RCC 7860 (cell line): ENCODE data around the gene RSBN1.
"Not testable (repeated sequence)": the region's sequence is repeated elsewhere in the genome, so short reads cannot be mapped to it uniquely, and the experiment has no call there.

ENCODE experiments used
- DNase-seq: peaks from one replicate; pipeline ENCODE4 v3.0.0-alpha.2; 2015; ENCODE audit warnings: low spot score
- FAIRE-seq: peaks from 2 replicates; lab custom pipeline; 2012; peaks lifted over from hg19 to GRCh38; lab: Jason Lieb, UNC

The RSBN1 gene

GRCh38 chr1:113811888-113812660 is at the start of gene RSBN1:
TSS of gene RSBN1 (minus strand) at chr1:113812476. CDS start at chr1:113812412, 64 bp downstream.
- DNase-seq (peak; percentile 98), FAIRE-seq (peak; percentile 91)

GRCh38 chr1:113861641-113862040 is 49.4 kb upstream of the RSBN1 start:
- DNase-seq = no peak
- no peak for FAIRE-seq

DNA sequence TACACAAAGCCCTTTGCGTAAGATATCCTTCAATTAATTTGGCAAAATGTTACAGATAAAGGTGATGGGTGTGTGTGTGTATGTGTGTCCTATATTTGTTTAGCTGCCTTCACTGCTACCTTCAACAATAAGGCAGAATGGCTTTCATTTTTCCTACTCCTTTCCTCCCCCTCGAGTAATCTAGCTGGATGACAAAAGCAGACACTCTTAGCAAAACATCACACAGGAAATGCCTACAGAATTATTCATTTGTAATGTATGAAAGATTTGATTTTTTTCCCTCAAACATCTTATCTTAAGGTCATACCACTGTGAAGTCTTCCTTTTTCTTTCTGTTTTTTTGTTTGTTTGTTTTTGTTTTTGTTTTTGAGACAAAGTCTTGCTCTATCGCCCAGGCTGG is 48.6 kb upstream of the RSBN1 start:
- peak; percentile 20 for DNase-seq
- no peak for FAIRE-seq

DNA sequence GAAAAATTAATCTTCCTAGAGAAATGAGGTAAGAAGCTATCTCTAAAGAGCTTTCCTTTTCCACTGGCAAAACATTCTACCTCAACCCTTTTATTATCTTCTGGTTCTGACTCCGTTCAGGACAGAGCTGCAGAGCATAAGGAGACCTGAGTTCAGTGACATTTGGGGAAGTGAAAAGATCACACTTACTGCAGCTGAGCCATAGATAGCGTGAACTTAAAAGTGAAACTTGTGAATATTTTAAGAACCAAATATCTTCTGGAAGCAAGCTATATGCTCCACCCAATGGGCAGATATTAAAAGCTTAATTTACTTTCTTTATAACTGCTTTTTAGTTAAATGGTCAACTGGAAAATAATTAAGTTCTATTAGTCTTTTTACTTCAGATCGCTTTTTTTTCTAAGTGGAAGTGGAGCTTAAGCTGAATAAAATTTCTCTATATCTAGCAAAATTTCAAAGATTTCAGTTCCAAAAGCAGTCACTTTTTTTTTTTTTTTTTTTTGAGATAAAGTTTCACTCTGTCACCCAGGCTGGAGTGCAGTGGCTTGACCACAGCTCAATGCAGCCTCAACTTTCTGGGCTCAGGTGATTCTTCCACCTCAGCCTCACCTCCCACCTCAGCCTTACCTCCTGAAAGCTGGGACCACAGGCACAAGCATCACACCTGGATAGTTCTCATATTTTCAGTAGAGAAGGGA is 47.4 kb upstream of the RSBN1 start:
- no peak for DNase-seq
- no peak for FAIRE-seq

GRCh38 chr1:113858982-113859381 is 46.7 kb upstream of the RSBN1 start:
- DNase-seq = no peak
- no peak for FAIRE-seq

DNA sequence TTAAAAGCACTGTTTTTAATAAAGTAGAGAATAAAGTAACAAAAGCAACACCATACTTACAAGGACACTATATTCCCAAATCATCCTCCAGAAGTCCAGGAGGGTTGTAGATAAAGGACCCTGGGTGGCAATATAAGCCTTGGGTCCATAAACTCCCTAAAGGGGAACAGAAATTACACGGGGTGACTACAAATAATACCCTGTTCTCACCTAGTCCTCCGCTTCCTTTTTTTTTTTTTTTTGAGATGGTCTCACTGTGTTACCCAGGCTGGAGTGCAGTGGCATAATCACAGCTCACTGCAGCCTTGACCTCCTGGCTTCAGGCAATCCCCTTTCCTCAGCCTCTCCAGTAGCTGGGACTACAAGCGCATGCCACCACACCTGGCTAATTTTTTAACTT is 46.1 kb upstream of the RSBN1 start:
- no peak for FAIRE-seq
- no peak for DNase-seq

GRCh38 chr1:113857776-113858175 is 45.5 kb upstream of the RSBN1 start:
- no peak for FAIRE-seq
- no peak for DNase-seq

- no peak for FAIRE-seq
- DNase-seq = no peak
Observed at GRCh38 chr1:113856401-113856790, 44.1 kb upstream of the RSBN1 start.

DNA sequence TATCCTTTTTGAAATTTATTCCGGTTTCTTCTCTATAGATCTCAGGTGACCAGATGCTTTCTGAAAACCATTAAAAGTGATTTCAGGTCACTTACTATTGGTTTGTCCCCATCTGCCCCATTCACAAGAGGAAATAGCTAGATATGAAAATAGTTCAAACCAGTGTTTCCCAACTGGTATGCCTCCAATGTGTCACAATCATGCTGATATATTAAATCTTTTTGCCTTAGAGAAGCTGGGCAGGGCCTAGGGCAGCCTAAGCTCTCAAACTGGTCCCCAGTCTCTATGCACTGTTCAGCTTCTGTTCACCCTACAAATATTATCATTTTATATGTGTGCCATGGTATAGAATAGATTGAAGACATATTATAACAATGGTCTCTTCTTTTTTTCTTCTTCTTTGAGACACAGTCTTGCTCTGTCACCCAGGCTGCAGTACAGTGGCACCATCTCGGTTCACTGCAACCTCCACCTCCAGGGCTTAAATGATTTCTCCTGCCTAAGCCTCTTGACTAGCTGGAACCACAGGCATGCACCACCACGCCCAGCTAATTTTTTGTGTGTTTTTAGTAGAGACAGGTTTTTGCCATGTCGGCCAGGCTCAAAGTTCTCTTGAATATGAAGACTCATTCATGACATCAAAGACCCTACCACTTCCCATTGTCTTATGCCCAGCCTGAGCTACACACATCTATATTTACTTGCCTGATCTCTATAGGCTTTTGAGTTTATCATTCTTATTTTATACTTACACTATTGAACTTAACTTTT is 43.5 kb upstream of the RSBN1 start:
- DNase-seq (no peak), FAIRE-seq (no peak)

DNA sequence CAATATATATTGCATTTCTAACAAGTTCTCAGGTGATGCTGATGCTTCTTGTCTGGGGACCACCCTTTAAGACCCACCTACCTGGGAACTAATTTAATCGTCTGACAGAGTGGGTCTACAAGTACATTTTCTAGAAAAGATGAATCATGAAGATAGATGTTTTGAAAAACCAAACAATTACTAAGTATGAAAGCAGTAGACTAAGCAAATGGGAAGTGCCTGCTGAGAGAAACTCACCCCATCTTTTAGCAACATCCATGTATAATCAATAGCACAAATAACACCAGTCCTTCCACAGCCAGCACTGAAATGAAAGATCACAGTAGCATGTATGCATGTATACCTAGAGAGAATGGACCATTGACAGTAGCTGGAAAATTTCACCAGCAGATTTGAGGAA is 42.0 kb upstream of the RSBN1 start:
- DNase-seq (no peak), FAIRE-seq (no peak)

- not testable (repeated sequence) for DNase-seq, FAIRE-seq
Observed at GRCh38 chr1:113852694-113853093, 40.4 kb upstream of the RSBN1 start.

DNA sequence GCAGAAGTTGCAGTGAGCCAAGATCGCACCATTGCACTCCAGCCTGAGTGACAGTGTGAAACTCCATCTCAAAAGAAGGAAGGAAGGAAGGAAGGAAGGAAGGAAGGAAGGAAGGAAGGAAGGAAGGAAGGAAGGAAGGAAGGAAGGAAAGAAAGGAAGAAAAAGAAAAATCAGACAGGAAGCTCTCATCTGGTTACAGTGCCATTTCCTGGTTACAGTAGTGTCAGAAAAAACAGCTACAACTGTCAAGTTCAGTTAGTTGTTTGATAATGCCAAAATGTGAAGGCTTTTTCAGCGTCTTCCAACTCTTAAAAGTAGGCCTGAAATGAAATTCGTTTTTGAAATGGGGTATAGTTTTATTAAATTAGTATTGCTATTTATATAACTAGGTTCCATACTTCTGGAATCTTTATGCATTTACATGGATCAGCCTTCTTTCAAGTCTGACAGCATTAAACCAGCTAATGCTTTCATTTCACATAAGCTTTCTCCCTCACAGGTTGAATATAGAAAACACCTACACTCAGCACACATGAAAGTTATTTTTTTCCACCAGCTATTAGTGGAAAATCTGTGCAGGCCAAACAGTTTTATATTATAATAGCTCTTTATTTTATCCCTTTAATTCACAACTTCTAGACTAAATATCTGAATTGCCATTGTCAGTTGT is 38.0 kb upstream of the RSBN1 start:
- DNase-seq = no peak

DNA sequence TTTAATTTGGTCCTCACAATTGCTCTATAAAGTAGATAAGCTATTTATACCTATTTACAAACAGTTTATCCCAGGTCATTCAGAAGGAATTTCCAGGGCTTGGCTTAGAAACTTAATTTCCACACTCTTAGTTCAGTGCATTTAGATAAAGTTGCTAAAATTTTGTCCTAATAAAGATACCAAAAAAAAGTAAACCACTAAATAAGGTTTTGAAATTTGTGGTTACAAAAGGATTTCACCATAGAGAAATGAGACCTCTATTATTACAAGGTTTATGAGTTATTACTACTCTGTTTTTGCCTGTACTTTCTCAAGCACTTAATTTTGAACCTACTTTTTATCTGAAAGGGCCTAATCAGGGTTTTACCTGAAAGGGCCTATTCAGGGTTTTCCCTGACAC is 36.8 kb upstream of the RSBN1 start:
- no peak for DNase-seq
- FAIRE-seq = no peak

More for the DNA sequence above, 38.0 kb upstream of the RSBN1 start:
- FAIRE-seq = no peak

DNA sequence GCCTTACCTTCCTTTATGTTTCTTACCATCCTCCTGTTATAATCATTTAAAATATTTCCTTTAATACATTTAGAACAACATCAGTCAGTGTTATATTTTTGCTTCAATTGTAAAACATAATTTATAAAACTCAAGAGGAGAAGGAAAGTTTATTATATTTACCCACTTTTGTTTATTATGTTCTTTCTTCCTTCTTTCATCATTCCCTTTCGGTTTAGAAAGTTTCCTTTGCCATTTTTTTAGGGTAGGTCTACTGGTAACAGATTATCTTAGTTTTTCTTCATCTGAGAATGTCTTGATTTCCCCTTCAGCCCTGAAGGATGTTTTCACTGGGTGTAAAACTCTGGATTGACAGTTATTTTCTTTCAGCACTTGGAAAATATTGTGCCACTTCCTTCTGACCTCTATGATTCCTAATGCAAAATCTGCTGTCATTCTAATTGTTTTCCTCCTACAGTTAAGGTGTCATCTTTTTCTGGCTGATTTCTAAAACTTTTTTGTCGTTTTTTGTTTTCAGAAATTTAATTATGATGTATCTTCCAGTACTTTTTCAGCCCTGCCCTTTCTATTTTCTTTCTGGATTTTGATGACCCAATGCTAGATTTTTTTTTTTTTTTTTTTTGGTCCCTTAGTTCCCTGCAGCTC is 34.2 kb upstream of the RSBN1 start:
- DNase-seq = no peak
- no peak for FAIRE-seq

- FAIRE-seq = no peak
- DNase-seq = no peak
Observed at GRCh38 chr1:113836534-113836933, 24.3 kb upstream of the RSBN1 start.

- FAIRE-seq (peak; percentile 91), DNase-seq (peak; percentile 43)
Observed at GRCh38 chr1:113835686-113836290, 23.5 kb upstream of the RSBN1 start.

- FAIRE-seq = no peak
- peak; percentile 45 for DNase-seq
Observed at GRCh38 chr1:113834716-113835115, 22.4 kb upstream of the RSBN1 start.

DNA sequence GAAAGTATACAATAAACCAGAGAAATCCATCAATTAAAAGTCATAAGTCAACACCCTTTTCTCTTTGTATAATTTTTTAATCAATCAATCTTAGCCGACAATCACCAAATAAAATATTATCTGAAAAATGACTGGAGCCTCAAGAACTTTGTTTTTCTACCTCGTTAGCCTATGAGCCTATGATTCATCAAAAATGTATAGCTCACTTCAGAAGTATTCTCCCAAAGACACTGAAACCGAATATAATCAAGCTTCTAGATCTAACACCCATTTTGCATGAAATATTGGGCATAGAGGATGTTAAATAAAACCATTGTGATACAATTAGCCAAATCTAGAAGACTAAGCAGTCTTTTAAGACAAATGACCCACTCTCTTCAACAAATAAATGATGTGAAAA is 17.8 kb upstream of the RSBN1 start:
- FAIRE-seq (no peak), DNase-seq (no peak)

GRCh38 chr1:113821916-113822315 is 9.6 kb upstream of the RSBN1 start:
- no peak for FAIRE-seq
- DNase-seq = no peak

DNA sequence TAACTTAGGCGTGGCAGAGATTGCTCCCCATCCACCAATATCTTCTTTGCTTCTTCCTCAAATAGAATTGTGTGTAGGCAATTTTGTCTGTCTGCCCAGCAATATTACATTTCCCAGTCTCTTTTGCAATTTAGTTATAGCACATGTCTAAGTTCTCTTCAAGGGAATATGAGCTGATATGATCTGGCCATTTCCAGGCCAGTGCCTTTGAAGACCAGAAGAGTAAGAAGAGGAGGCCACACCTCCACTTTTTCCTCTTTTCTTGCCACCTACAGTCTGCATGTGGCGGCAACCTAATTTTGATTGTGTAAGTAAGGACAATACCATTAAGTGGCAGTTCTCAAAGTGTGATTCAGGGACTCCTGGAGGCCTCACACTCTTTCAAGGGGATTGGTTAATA is 6.3 kb upstream of the RSBN1 start:
- DNase-seq = no peak

More for the DNA sequence above, 6.3 kb upstream of the RSBN1 start:
- FAIRE-seq = no peak
